DND-41 (cell line): ENCODE results near the gene PBX3.

ENCODE experiments used
- CTCF ChIP-seq: IDR thresholded peaks from 2 replicates; pipeline ENCODE4 v1.5.1; 2012; ENCODE audit warnings: borderline replicate concordance, low read length, moderate library complexity, mild to moderate bottlenecking; ENCODE audit not compliant: poor library complexity, severe bottlenecking; ENCODE audit errors: extremely low read depth
- EZH2 ChIP-seq: IDR thresholded peaks from 3 replicates; pipeline ENCODE4 v1.6.1; 2012; ENCODE audit warnings: borderline replicate concordance, low read depth, mild to moderate bottlenecking, moderate library complexity, low read length, inconsistent platforms; ENCODE audit not compliant: severe bottlenecking

- TF ChIP-seq CTCF (no peak), EZH2 (no peak)
These were observed 213.9 kb downstream of the PBX3 start for GRCh38 chr9:125961072-125961471.
